Anterior cingulate cortex (tissue), 58 donors: ENCODE measurements around the gene GPSM3.
A peak's percentile ranks its signal among the peaks of the same experiment; 100 is the strongest.

Experiments
- DNase-seq, 58 donors: peaks; one replicate each; lab custom pipeline; 2025; lab: John Stamatoyannopoulos, UW

Gene GPSM3

DNA sequence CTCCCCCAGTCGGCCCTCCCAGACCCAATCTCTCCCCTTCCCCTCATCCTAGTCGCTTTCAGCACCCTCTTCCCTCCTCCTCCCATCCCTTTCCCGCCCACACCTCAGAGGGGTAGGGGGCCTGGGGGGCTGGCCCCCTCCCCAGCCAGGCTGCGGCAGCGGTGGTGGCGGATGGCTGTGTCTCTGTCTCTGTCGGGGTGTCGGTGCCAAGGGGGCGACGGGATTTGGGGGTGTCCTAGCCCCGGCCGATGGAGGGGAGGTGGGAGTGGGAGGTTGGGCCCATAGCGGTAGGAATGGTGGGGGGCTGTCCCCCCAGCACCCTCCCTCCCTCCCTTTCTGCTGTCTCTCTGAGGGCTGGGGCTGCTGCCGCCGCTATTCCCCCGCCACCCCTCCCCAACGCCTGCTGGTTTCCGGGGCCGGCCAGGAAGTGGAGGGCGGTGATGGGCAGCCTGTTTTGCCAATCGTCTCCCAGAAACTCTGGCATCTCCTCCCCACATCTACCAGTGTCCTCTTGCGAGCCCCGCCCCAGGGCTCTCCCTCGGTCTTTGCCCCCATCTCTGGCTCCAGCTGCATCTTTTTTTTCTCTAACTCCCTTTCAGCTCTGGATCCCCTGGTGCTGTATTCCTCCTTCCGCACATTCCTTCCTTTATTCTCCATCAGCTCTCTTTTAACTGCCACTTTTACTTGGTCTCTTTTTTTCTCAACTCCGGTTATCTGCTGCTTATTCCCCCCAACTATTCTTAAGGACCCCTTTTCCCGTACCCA, 16.6 kb downstream of the GPSM3 start, which contains the start of gene AGPAT1:
Gene AGPAT1, minus strand, starts transcription at position 374 of the 765 bp plus-strand sequence. CDS start 4,588 bp downstream, outside the sequence.
- peak; percentile 65 to 99 (median 96) for DNase-seq

GRCh38 chr6:32175322-32175710, 17.1 kb downstream of the GPSM3 start:
- DNase-seq: no peak

DNA sequence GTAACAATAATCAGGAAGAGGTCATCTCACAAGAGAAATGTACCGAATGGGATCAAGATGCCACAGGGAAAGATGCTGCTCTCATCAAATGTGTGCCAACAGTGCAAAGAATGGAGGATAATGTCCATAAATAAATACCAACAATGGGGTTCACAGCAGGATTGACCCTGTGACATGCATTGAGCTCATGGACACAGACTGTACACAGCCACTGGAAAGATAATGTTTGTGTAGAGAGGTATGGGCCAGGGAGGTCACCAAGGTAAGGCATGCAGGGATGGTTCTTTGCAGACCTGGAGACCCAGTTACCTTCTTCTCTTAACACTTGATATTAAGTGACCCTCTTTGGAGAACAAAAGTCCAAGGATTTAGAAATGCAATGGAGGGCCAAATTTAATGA, 18.0 kb downstream of the GPSM3 start:
- no peak for DNase-seq

GRCh38 chr6:32173051-32173727, 19.3 kb downstream of the GPSM3 start:
- DNase-seq: no peak

DNA sequence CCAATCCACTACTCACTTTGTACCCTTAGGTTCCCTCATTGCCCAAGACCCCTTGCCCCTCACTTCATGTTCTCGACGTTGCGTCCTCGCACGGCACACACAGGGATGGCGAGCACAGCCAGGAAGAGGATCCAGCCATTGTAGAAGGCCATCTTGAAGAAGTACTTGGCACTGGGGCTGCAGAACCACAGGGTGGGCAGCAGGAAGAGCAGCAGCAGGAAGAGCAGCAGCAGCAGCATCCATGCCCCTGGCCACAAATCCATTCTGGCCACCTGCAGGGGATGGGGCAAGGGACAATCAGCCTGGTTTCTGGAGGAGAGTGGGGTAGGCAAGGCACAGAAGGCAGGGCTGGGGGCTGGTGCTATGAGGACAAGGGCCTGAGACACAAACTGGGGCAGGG, 21.2 kb downstream of the GPSM3 start:
- no peak for DNase-seq

DNA sequence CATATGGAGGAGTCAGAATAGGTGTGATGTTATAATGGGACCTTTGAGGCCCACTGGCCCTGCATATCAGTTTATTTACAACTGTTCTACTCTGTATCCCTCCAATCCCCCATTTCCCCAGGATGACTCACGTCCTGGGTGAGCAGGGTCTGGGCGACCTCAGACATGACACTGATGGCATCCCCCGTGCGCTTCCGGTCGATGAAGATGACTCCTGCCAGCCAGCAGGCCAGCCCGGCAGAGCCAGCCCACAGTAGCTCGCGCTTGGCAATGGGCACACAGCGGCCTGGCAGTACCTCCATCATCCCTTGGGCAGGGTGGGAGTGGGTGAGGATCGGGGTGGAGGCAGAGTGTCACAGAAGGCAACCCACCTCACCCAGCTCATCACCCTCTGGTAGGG, 22.1 kb downstream of the GPSM3 start:
- DNase-seq: no peak

DNA sequence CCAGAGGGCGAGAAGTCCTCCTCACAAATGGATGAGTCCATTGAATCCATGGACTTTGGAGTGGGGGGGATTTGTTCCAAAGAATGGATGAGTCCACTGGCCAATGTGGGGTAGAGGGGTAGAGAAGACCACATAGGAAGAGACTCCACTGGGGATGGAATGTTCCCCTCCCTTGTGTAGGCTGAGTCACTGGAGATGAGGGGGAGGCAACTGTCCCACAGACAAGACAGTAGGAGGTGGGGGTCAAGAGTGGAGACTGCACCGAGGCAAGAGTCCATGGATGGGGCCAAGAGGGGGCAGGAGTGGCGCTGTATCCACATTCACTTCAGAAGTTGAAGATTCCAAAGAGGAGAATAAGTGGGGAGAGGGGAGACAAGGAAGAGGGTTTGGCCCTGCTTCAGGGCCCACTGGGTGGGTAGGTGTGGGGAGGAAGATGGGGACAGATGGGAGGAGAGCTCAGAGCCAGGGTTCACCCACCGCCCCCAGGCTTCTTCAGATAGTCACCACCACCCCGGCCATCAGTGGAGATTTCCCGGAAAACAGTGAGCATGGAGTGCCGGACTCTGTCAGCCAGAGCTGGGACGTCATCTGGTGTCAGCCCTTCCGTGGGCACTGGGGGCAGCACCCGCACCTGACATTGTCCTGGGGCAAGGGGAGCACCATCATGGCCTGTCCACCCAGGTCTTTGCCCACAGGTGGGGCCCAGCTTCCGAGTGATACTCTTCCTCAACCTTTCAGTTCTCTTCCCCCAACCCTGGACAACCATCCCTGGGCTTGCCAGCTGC, 23.4 kb downstream of the GPSM3 start:
- DNase-seq: no peak

DNA sequence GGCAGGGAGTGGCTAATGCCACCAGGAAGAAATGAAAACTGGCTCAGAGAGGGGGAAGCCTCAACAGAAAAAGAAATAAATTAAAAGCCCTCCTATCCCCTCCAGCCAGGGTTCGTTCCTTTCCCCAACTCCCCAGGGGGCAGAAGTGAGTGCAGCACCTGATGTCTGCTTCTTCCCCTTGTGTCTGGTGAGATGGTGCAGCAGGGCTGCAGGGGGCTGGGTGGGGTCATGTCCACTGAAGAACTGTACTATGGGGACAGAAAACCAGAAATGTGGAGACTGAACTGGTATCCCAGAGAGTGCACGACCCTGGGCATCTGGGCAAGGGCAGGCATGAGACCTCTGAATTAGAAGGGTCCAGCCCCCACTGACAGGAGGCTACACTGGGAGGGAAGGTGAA, 24.1 kb downstream of the GPSM3 start:
- DNase-seq: no peak

GRCh38 chr6:32167761-32168262, 24.6 kb downstream of the GPSM3 start:
- DNase-seq: no peak

GRCh38 chr6:32167154-32167760, 25.2 kb downstream of the GPSM3 start:
- DNase-seq: no peak

DNA sequence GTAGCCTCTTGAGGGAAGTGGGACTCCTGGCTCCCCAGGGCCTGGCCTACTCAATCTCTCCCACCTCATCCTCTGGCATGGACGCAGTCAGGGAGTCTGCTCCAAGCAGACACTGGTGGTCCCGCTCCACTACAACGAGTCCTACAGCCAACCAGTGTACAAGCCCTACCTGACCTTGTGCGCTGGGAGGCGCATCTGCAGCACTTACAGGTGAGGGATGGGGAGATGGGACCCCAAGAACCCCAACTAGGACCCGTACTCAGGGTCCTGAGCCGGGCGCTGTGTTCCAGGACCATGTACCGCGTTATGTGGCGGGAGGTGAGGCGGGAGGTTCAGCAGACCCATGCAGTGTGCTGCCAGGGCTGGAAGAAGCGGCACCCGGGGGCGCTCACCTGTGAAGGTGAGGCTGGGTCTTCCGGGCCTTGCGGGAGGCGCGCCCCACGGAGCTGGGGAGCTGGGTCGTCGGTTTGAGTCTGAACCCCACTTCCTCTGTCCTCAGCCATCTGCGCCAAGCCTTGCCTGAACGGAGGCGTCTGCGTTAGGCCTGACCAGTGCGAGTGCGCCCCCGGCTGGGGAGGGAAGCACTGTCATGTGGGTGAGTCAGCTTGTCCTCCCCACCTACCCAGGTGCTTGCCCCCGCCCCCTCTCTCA, 25.9 kb downstream of the GPSM3 start:
- no peak for DNase-seq

DNA sequence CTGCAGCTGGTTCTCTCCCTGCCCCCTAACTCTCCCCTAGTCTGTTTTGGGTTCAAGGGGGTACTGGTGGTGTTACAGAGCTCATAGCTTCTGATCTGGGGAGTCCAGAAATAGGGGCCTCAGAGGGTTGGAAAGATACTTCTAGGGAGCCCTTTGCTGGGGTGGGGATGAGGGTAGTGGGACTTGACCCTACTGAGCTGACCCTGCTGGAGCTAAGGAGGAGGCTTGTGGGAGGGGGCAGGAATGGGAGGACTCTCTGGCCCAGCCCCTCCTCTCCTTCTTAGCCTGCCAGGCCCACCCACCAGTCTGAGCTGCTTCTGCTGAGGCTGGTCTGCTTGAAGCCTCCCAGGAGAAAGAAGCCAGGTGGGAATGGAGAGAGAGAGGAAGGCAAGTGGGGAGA, 28.1 kb downstream of the GPSM3 start, which contains the start of gene EGFL8:
Gene EGFL8, plus strand, starts transcription at position 301 of the 400 bp plus-strand sequence. CDS start 1,571 bp downstream, outside the sequence.
- no peak for DNase-seq

DNA sequence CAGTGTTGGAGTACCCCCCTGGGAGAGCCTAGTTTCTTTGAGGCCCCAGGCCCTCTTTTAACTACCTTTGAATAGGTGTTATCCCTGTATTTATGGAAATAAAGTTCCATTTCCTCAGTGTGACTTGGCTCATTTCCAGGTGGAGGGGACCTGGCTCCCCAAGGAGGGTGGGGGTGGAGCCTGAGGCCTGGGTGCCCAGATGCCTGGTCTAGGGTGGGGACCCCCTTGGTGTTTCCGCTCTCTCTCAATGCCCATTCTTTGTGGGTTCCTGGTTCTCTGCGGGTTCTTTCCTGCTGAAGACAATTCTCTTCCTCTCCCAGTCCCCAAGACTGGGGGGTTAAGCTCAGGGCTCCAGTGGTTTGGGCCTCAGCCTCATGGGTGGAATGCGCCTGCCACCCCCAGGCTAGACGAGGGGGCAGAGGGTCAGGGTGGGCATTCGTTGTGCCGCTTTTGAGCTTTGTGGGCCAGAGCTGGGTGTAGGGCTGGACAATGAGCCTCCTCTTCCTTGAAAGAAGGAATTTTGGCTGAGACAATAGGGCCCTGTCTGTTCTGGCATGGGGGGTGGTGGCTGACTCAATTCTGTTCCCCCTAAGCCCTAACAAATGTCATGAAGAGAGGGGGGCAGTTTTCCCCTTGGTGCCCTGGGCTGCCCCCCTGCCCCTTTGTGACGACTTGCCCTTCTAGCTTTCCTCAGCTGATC, 28.7 kb downstream of the GPSM3 start:
- peak in 1 of 58 donors; percentile 13 for DNase-seq

- no peak for DNase-seq
Observed at GRCh38 chr6:32158052-32158451, 34.4 kb downstream of the GPSM3 start.

DNA sequence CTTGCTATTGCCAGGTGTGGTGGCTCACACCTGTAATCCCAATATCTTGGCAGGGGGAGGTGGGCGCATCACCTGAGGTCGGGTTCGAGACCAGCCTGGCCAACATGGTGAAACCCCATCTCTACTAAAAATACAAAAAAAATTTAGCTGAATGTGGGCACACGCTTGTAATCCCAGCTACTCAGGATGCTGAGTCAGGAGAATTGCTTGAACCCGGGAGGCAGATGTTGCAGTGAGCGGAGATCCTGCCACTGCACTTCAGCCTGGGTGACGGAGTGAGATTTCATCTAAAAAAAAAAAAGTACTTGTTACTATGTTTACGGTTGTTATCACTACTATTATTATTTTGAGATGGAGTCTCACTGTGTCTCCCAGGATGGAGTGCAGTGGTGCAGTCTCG, 35.6 kb downstream of the GPSM3 start:
- no peak for DNase-seq

DNA sequence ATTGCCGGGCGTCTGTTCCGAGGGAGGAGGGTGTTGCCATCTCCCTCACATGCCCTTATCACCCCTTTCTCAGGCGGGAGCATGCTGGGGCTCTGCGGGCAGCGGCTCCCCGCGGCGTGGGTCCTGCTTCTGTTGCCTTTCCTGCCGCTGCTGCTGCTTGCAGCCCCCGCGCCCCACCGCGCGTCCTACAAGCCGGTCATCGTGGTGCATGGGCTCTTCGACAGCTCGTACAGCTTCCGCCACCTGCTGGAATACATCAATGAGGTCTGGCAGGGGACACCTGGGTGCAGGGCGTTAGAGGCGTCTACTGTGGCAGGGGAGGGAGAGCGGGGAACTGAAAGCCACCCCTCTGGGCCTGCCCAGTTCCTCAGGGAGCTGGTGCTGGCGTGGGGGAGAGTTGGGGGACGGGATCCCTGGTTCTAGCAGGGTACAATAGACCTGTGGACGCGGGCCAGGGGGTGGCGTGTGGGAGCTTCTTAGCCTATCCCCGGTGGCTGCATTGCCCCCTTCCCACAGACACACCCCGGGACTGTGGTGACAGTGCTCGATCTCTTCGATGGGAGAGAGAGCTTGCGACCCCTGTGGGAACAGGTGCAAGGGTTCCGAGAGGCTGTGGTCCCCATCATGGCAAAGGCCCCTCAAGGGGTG, 37.8 kb downstream of the GPSM3 start:
- DNase-seq: peak in 43 of 58 donors; percentile 23 to 79 (median 55)

DNA sequence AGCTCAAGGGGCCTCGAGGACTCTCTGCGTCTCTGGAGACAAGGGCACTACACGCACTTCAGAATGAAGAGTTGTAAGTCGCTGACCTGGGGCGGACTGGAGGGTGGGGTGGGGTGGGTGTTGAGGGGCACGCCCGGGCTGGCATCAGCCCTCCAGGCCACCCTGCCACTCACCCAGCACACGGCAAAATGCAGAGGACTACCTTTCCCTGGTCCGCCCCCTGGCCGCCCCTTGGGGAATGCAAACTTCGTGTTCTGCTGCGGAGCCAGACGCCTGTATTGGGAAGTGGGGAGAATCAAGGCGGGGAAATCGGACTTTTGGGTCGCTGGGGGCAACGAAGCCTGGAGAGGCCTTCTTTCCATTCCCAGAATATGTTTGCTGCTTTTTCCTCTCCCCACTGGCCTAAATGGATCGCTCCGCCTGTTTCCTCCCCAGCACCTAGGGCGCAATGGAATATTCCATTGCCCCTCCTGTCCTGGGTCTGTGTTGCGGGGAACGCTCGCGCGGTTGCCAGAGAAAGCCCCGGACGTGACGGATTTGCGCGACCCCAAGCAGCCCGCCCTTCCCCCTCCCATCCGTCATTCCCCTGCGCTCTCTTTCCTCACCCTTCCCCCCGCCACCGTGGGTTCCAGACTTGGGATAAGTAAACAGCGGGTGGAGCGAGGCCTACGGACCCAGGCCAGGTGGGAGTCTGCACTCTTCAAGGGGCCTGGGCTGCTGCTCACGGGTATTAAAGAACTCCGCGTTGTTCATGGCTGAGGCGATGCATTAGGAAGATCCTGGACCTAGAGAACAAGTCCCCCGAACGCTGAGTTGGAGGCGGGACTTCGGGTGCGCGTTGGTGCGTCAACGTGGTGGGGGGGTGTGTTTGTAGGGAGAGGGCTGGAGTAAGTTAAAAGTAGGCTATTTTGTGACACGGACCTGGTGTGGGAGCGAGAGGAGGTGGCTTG, 38.6 kb downstream of the GPSM3 start, which contains the start of gene PPT2:
Gene PPT2, plus strand, starts transcription at position 578 of the 950 bp plus-strand sequence. CDS start 454 bp downstream, outside the sequence.
- DNase-seq: peak; percentile 51 to 95 (median 87)
